Endothelial cell (in vitro differentiated cells): Measurements from ENCODE around the gene BAZ2B. TPM values are rescaled to one million over a fixed set of nuclear protein-coding genes. Genes with fewer than 3 reads are reported as not detected.

Experiments
- DNase-seq: peaks from one replicate; pipeline ENCODE4 v3.0.0; 2021; ENCODE audit warnings: low spot score
- H3K27ac Mint-ChIP-seq: one replicate; pipeline ENCODE4 v1.8.0; 2021; ENCODE audit warnings: mixed read lengths, inconsistent platforms; ENCODE audit not compliant: unreplicated experiment
- H3K27me3 Mint-ChIP-seq: one replicate; pipeline ENCODE4 v1.8.0; 2021; ENCODE audit warnings: mild to moderate bottlenecking, moderate library complexity, mixed read lengths, inconsistent platforms; ENCODE audit not compliant: unreplicated experiment
- H3K36me3 Mint-ChIP-seq: one replicate; pipeline ENCODE4 v1.8.0; 2021; ENCODE audit warnings: mild to moderate bottlenecking, low read depth, mixed read lengths, inconsistent platforms; ENCODE audit not compliant: unreplicated experiment
- H3K4me1 Mint-ChIP-seq: one replicate; pipeline ENCODE4 v1.8.0; 2021; ENCODE audit warnings: mild to moderate bottlenecking, mixed read lengths, inconsistent platforms; ENCODE audit not compliant: unreplicated experiment
- H3K4me3 Mint-ChIP-seq: one replicate; pipeline ENCODE4 v1.8.0; 2021; ENCODE audit warnings: mild to moderate bottlenecking, mixed read lengths, inconsistent platforms; ENCODE audit not compliant: unreplicated experiment
- H3K9me3 Mint-ChIP-seq: one replicate; pipeline ENCODE4 v1.8.0; 2021; ENCODE audit warnings: mixed read lengths, inconsistent platforms; ENCODE audit not compliant: unreplicated experiment
- total RNA-seq: library from RNA; stranded (reverse); fragmentation: NEBNext Ultra II Directional; extraction: Animal tissue kit (Norgen Biotek cat#: 25700); gene quantifications from one replicate; pipeline ENCODE4 v1.2.1, GENCODE V29; 2021; ENCODE audit not compliant: unreplicated experiment
- TF ChIP-seq, protein P1 (sequence below): fragments of 200-600 bp; sonication (generic); IDR thresholded peaks from one replicate; pipeline ENCODE4 v1.5.0; 2021; ENCODE audit warnings: antibody characterized with exemption; ENCODE audit not compliant: unreplicated experiment

The BAZ2B gene
- total RNA-seq, 1 donor from 2014 or later: 100 TPM

DNA sequence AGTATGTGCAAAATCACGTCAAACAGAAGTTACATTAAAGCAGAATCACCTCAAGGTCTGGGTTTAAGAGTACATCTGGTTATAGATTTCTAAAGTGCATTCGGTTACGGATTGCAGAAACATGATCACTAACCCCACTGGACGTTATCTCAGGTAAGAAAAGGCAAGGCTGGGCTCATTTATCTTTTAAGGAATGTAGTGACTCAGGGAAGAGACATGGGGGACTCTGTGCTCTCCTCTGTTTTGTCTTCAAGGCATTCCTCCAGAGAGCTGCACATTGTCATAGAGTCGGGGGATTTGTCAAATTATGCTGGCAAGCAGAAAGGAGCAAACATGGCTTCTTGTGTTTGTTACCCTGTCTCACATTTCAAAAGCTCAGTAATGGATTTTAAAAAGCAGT is 344.2 kb downstream of the BAZ2B start:
- DNase-seq: no peak
- no peaks in the 10 kb centered on the region for H3K27me3 Mint-ChIP-seq
- no peak overlapping the region for H3K4me3 Mint-ChIP-seq
- peak overlapping the region; percentile 3 for H3K27ac Mint-ChIP-seq
- peaks cover 5% of the 10 kb centered on the region for H3K4me1 Mint-ChIP-seq
- peaks cover 4% of the 10 kb centered on the region for H3K36me3 Mint-ChIP-seq
- TF ChIP-seq, protein P1, sequence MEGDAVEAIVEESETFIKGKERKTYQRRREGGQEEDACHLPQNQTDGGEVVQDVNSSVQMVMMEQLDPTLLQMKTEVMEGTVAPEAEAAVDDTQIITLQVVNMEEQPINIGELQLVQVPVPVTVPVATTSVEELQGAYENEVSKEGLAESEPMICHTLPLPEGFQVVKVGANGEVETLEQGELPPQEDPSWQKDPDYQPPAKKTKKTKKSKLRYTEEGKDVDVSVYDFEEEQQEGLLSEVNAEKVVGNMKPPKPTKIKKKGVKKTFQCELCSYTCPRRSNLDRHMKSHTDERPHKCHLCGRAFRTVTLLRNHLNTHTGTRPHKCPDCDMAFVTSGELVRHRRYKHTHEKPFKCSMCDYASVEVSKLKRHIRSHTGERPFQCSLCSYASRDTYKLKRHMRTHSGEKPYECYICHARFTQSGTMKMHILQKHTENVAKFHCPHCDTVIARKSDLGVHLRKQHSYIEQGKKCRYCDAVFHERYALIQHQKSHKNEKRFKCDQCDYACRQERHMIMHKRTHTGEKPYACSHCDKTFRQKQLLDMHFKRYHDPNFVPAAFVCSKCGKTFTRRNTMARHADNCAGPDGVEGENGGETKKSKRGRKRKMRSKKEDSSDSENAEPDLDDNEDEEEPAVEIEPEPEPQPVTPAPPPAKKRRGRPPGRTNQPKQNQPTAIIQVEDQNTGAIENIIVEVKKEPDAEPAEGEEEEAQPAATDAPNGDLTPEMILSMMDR: no peak
- H3K9me3 Mint-ChIP-seq: no peaks in the 10 kb centered on the region

DNA sequence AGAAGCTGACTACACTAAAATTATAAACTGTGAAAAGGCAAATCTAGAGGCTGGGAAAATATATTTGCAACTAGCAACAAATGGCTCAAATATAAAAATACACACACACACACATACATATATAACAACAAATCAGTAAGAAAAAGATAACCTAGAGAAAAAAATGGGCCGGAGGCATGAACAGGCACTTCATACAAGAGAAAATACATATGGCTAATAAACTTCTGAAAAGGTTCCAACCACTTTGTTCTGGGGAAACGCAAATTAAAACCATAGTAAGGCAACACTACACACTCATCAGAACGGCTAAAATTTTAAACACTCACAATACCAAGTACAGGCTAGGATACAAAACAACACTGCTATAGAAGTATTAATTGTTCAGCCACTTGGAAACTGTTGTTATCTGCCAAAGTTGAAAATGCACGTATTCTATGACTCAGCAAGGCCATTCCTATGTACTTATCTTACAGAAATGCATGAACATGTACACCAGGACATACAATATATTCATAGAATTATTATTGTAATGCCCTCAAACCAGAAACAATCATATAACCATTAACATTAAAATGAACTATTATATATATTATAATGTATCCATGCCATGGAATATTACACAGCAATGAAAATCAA is 345.5 kb downstream of the BAZ2B start:
- H3K27me3 Mint-ChIP-seq: no peaks in the 10 kb centered on the region
- peaks cover 4% of the 10 kb centered on the region for H3K36me3 Mint-ChIP-seq
- H3K27ac Mint-ChIP-seq: no peak overlapping the region

More for the DNA sequence above, 345.5 kb downstream of the BAZ2B start:
- H3K4me3 Mint-ChIP-seq: no peak overlapping the region
- no peak for DNase-seq
- H3K9me3 Mint-ChIP-seq: no peaks in the 10 kb centered on the region
- H3K4me1 Mint-ChIP-seq: peaks cover 5% of the 10 kb centered on the region
- TF ChIP-seq, protein P1: no peak

Other genes with a start within 250 kb of the BAZ2B start
- 101 TPM for gene MARCHF7, start 96.0 kb upstream of the BAZ2B start, total RNA-seq
- gene CD302, start 181.7 kb upstream of the BAZ2B start, total RNA-seq: 5.2 TPM